WTC11 (cell line): Measurements from ENCODE around the gene ROPN1L. TPM values are rescaled to one million over a fixed set of nuclear protein-coding genes. Genes with fewer than 3 reads are reported as not detected.

Experiments
- ATAC-seq: fragments of 200-7000 bp; cut with Tn5 transposase; 2 replicates; pipeline ENCODE4 v1.10.0; 2021; ENCODE audit warnings: mild to moderate bottlenecking, moderate library complexity
- CTCF ChIA-PET: fragments of 300-600 bp; sonication (Branson Sonifier 250); formaldehyde crosslinking; loops from one replicate; lab custom pipeline; 2021; ENCODE audit warnings: antibody characterized with exemption; lab: Charles Lee
- POLR2A ChIA-PET: fragments of 350-600 bp; sonication (Branson Sonifier 250); formaldehyde crosslinking; loops from one replicate; lab custom pipeline; 2021; ENCODE audit warnings: antibody characterized with exemption; lab: Charles Lee
- DNase-seq: peaks from one replicate; pipeline ENCODE4 v3.0.0; 2021; ENCODE audit warnings: low spot score
- H3K27ac Mint-ChIP-seq: 2 replicates; pipeline ENCODE4 v1.8.0; 2021; ENCODE audit warnings: mixed read lengths
- H3K27me3 Mint-ChIP-seq: 2 replicates; pipeline ENCODE4 v1.8.0; 2021; ENCODE audit warnings: low read depth, mild to moderate bottlenecking, moderate library complexity, mixed read lengths
- H3K36me3 Mint-ChIP-seq: 2 replicates; pipeline ENCODE4 v1.8.0; 2021; ENCODE audit warnings: mixed read lengths
- H3K4me1 Mint-ChIP-seq: 2 replicates; pipeline ENCODE4 v1.8.0; 2022; ENCODE audit warnings: mixed read lengths
- H3K4me3 Mint-ChIP-seq: 2 replicates; pipeline ENCODE4 v1.8.0; 2021; ENCODE audit warnings: mild to moderate bottlenecking, moderate library complexity, mixed read lengths
- H3K9me3 Mint-ChIP-seq: 2 replicates; pipeline ENCODE4 v1.8.0; 2021; ENCODE audit warnings: mixed read lengths
- CREB1 ChIP-seq: sonication (generic); formaldehyde crosslinking; IDR thresholded peaks from 2 replicates; pipeline ENCODE4 v1.8.0; 2023; ENCODE audit warnings: mild to moderate bottlenecking, missing genetic modification reagents
- ETV6 ChIP-seq: sonication (generic); formaldehyde crosslinking; IDR thresholded peaks from 2 replicates; pipeline ENCODE4 v1.8.1; 2022; ENCODE audit warnings: mild to moderate bottlenecking, missing genetic modification reagents
- FOXP1 ChIP-seq: sonication (generic); formaldehyde crosslinking; IDR thresholded peaks from 2 replicates; pipeline ENCODE4 v1.8.0; 2022; ENCODE audit warnings: missing genetic modification reagents, mild to moderate bottlenecking, moderate library complexity, borderline replicate concordance
- GABPB1 ChIP-seq: sonication (generic); formaldehyde crosslinking; IDR thresholded peaks from 2 replicates; pipeline ENCODE4 v1.8.1; 2023; ENCODE audit warnings: mild to moderate bottlenecking, missing genetic modification reagents
- JAZF1 ChIP-seq: fragments of 250-450 bp; sonication (Bioruptor Pico); IDR thresholded peaks from 2 replicates; pipeline ENCODE4 v1.9.0; 2021; ENCODE audit warnings: moderate library complexity, mild to moderate bottlenecking, inconsistent platforms
- KAT7 ChIP-seq: sonication (generic); formaldehyde crosslinking; IDR thresholded peaks from 2 replicates; pipeline ENCODE4 v1.8.1; 2023; ENCODE audit warnings: missing genetic modification reagents, mild to moderate bottlenecking, borderline replicate concordance
- MXD4 ChIP-seq: fragments of 250-450 bp; sonication (Bioruptor Pico); IDR thresholded peaks from 2 replicates; pipeline ENCODE4 v1.8.0; 2021; ENCODE audit warnings: mild to moderate bottlenecking, moderate library complexity, borderline replicate concordance
- NR3C1 ChIP-seq: sonication (generic); formaldehyde crosslinking; conservative IDR thresholded peaks from 2 replicates; pipeline ENCODE4 v1.8.1; 2023; ENCODE audit warnings: low read depth, mild to moderate bottlenecking, missing genetic modification reagents
- OVOL2 ChIP-seq: fragments of 250-450 bp; sonication (Bioruptor Pico); IDR thresholded peaks from 2 replicates; pipeline ENCODE4 v1.9.0; 2021; ENCODE audit warnings: mild to moderate bottlenecking, borderline replicate concordance
- TEAD4 ChIP-seq: sonication (generic); formaldehyde crosslinking; IDR thresholded peaks from 2 replicates; pipeline ENCODE4 v1.8.0; 2022; ENCODE audit warnings: mild to moderate bottlenecking, missing genetic modification reagents
- ZBTB21 ChIP-seq: sonication (generic); formaldehyde crosslinking; IDR thresholded peaks from 2 replicates; pipeline ENCODE4 v1.8.1; 2023; ENCODE audit warnings: mild to moderate bottlenecking, missing genetic modification reagents, borderline replicate concordance
- ZNF232 ChIP-seq: sonication (generic); formaldehyde crosslinking; IDR thresholded peaks from 2 replicates; pipeline ENCODE4 v1.8.0; 2022; ENCODE audit warnings: mild to moderate bottlenecking, missing genetic modification reagents
- ZNF263 ChIP-seq: sonication (generic); formaldehyde crosslinking; IDR thresholded peaks from 2 replicates; pipeline ENCODE4 v1.8.1; 2022; ENCODE audit warnings: low read depth, mild to moderate bottlenecking, moderate library complexity, missing genetic modification reagents
- total RNA-seq: library from RNA; stranded (reverse); gene quantifications from 3 replicates; pipeline ENCODE4 v1.2.3, GENCODE V29; 2021
- TF ChIP-seq, protein P1 (sequence below): sonication (generic); formaldehyde crosslinking; IDR thresholded peaks from 2 replicates; pipeline ENCODE4 v1.8.1; 2022; ENCODE audit warnings: mild to moderate bottlenecking, missing genetic modification reagents, moderate library complexity, borderline replicate concordance
- TF ChIP-seq, protein P2 (sequence below): sonication (generic); formaldehyde crosslinking; IDR thresholded peaks from 2 replicates; pipeline ENCODE4 v1.8.1; 2023; ENCODE audit warnings: mild to moderate bottlenecking, moderate library complexity, missing genetic modification reagents
- TF ChIP-seq, protein P3 (sequence below): sonication (generic); formaldehyde crosslinking; IDR thresholded peaks from 2 replicates; pipeline ENCODE4 v1.8.0; 2022; ENCODE audit warnings: mild to moderate bottlenecking, missing genetic modification reagents
- TF ChIP-seq, protein P4 (sequence below): fragments of 250-450 bp; sonication (Bioruptor Pico); IDR thresholded peaks from 2 replicates; pipeline ENCODE4 v1.9.0; 2021; ENCODE audit warnings: moderate library complexity, mild to moderate bottlenecking, inconsistent platforms, borderline replicate concordance
- TF ChIP-seq, protein P5 (sequence below): fragments of 250-450 bp; sonication (Bioruptor Pico); IDR thresholded peaks from 2 replicates; pipeline ENCODE4 v1.9.0; 2021; ENCODE audit warnings: mild to moderate bottlenecking
- TF ChIP-seq, protein P6 (sequence below): sonication (generic); formaldehyde crosslinking; IDR thresholded peaks from 2 replicates; pipeline ENCODE4 v1.8.0; 2023; ENCODE audit warnings: missing genetic modification reagents, mild to moderate bottlenecking, borderline replicate concordance

ROPN1L gene
- total RNA-seq, 1 experiment from 2014 or later, result not detected

DNA sequence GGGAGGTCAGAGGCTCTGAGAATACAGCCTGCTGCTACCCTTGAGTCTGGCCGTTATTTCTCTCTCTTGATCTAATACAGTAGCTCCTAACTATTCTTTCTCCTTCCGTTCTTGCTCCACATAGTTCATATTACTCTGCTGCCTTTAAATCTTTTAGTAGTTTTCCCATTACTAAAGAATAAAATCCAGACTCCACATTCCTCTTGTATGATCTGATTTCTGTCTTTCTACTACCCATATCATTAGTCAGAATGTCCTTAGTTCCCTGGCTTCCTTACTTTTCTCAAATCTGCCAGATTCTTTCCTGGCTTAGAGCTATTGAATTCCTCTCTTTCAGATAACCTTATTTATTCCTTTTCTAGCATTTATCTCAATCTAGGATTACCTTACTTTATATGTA, 48.2 kb upstream of the ROPN1L start:
- ChIA-PET CTCF (interaction anchor here (1.3 kb wide), 1 partner anchor 110 kb away, joined by 8 read pairs; no protein-coding TSS in a partner anchor), POLR2A (no interaction called here)
- DNase-seq (no peak), ATAC-seq (no peak)
- Mint-ChIP-seq H3K36me3 (peaks cover 55% of the 10 kb centered on the region), H3K4me1 (no peaks in the 10 kb centered on the region; the same call in 1 of the 2 replicates), H3K27me3 (no peaks in the 10 kb centered on the region), H3K4me3 (no peak overlapping the region), H3K27ac (no peak overlapping the region), H3K9me3 (no peaks in the 10 kb centered on the region)
- TF ChIP-seq, protein P1, sequence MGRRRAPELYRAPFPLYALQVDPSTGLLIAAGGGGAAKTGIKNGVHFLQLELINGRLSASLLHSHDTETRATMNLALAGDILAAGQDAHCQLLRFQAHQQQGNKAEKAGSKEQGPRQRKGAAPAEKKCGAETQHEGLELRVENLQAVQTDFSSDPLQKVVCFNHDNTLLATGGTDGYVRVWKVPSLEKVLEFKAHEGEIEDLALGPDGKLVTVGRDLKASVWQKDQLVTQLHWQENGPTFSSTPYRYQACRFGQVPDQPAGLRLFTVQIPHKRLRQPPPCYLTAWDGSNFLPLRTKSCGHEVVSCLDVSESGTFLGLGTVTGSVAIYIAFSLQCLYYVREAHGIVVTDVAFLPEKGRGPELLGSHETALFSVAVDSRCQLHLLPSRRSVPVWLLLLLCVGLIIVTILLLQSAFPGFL, result no peak
- TF ChIP-seq KAT7, result no peak
- TF ChIP-seq, protein P2, sequence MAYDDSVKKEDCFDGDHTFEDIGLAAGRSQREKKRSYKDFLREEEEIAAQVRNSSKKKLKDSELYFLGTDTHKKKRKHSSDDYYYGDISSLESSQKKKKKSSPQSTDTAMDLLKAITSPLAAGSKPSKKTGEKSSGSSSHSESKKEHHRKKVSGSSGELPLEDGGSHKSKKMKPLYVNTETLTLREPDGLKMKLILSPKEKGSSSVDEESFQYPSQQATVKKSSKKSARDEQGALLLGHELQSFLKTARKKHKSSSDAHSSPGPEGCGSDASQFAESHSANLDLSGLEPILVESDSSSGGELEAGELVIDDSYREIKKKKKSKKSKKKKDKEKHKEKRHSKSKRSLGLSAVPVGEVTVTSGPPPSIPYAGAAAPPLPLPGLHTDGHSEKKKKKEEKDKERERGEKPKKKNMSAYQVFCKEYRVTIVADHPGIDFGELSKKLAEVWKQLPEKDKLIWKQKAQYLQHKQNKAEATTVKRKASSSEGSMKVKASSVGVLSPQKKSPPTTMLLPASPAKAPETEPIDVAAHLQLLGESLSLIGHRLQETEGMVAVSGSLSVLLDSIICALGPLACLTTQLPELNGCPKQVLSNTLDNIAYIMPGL (CRISPR knock-in tag), result no peak

DNA sequence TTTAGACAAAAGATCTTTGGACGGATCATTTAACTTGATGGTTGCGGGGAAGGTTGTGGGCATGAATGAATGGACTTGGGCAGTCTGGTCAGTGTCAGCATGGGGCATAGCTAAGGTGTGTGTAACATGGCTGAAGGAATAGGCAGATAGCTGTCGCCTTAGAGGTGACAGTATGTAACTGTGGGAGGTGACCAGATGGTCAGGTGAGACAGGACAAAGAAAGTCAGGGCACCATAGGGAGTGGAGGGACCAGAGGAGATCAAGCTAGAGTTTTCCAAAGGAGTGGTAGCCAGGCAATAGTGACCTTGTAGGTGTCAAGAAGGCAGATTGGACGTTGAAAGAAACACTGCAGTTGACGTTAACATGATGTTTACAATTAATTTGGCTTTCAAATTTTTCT, 45.1 kb upstream of the ROPN1L start:
- DNase-seq (no peak), ATAC-seq (no peak)
- no peak for TF ChIP-seq KAT7
- no peak for TF ChIP-seq NR3C1
- TF ChIP-seq FOXP1 (CRISPR knock-in tag), result no peak
- TF ChIP-seq GABPB1 (CRISPR knock-in tag), result no peak
- TF ChIP-seq ZBTB21 (CRISPR knock-in tag), result no peak
- TF ChIP-seq ZNF263 (CRISPR knock-in tag), result no peak
- TF ChIP-seq MXD4, result no peak
- no peak for TF ChIP-seq JAZF1 (CRISPR knock-in tag)
- TF ChIP-seq ETV6 (CRISPR knock-in tag), result no peak
- TF ChIP-seq, protein P3, sequence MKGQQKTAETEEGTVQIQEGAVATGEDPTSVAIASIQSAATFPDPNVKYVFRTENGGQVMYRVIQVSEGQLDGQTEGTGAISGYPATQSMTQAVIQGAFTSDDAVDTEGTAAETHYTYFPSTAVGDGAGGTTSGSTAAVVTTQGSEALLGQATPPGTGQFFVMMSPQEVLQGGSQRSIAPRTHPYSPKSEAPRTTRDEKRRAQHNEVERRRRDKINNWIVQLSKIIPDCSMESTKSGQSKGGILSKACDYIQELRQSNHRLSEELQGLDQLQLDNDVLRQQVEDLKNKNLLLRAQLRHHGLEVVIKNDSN (CRISPR knock-in tag), result no peak
- TF ChIP-seq, protein P4, sequence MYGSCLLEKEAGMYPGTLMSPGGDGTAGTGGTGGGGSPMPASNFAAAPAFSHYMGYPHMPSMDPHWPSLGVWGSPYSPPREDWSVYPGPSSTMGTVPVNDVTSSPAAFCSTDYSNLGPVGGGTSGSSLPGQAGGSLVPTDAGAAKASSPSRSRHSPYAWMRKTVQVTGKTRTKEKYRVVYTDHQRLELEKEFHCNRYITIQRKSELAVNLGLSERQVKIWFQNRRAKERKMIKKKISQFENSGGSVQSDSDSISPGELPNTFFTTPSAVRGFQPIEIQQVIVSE (CRISPR knock-in tag), result no peak
- TF ChIP-seq, all 79 proteins: peak for 0
- H3K9me3 Mint-ChIP-seq, result no peaks in the 10 kb centered on the region
- H3K27me3 Mint-ChIP-seq, result no peaks in the 10 kb centered on the region
- ChIA-PET POLR2A (no interaction called here), CTCF (interaction anchor here (0.7 to 2.0 kb wide), 3 partner anchors 113 to 231 kb away, joined by 3 to 8 read pairs (median 4); no protein-coding TSS in a partner anchor)
- H3K27ac Mint-ChIP-seq, result no peak overlapping the region
- H3K4me3 Mint-ChIP-seq, result no peak overlapping the region
- H3K4me1 Mint-ChIP-seq, result no peaks in the 10 kb centered on the region; the same call in 1 of the 2 replicates
- H3K36me3 Mint-ChIP-seq, result peaks cover 36% of the 10 kb centered on the region

DNA sequence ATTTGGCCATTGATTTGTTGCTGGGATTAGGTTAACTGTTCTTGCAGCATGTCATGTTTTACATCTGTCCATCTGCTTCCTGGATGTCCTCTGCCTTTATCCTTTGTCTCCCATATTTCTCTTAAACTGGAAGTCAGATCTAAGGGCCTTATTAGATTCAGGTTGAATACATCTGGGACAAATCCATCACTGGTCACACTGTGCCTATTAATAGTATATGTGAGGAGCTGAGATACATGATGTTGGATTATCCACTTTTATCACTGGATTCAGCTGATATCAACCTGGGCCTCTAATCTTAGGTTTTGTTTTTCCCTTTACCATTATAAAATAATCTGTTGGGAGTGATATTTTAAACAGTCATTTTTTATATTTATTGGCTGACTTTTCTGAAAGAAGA, 41.8 kb upstream of the ROPN1L start:
- ATAC-seq (no peak), DNase-seq (no peak)
- Mint-ChIP-seq H3K27me3 (no peaks in the 10 kb centered on the region), H3K4me3 (no peak overlapping the region), H3K4me1 (no peaks in the 10 kb centered on the region; the same call in 1 of the 2 replicates), H3K36me3 (peaks cover 37% of the 10 kb centered on the region), H3K27ac (no peak overlapping the region), H3K9me3 (no peaks in the 10 kb centered on the region)
- ChIA-PET POLR2A (no interaction called here), CTCF (no interaction called here)
- TF ChIP-seq OVOL2 (CRISPR knock-in tag) (no peak), CREB1 (CRISPR knock-in tag) (no peak), NR3C1 (no peak), ZNF232 (CRISPR knock-in tag) (no peak), TEAD4 (CRISPR knock-in tag) (no peak)
- TF ChIP-seq, protein P5, sequence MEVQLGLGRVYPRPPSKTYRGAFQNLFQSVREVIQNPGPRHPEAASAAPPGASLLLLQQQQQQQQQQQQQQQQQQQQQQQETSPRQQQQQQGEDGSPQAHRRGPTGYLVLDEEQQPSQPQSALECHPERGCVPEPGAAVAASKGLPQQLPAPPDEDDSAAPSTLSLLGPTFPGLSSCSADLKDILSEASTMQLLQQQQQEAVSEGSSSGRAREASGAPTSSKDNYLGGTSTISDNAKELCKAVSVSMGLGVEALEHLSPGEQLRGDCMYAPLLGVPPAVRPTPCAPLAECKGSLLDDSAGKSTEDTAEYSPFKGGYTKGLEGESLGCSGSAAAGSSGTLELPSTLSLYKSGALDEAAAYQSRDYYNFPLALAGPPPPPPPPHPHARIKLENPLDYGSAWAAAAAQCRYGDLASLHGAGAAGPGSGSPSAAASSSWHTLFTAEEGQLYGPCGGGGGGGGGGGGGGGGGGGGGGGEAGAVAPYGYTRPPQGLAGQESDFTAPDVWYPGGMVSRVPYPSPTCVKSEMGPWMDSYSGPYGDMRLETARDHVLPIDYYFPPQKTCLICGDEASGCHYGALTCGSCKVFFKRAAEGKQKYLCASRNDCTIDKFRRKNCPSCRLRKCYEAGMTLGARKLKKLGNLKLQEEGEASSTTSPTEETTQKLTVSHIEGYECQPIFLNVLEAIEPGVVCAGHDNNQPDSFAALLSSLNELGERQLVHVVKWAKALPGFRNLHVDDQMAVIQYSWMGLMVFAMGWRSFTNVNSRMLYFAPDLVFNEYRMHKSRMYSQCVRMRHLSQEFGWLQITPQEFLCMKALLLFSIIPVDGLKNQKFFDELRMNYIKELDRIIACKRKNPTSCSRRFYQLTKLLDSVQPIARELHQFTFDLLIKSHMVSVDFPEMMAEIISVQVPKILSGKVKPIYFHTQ, result no peak
- TF ChIP-seq, protein P6, sequence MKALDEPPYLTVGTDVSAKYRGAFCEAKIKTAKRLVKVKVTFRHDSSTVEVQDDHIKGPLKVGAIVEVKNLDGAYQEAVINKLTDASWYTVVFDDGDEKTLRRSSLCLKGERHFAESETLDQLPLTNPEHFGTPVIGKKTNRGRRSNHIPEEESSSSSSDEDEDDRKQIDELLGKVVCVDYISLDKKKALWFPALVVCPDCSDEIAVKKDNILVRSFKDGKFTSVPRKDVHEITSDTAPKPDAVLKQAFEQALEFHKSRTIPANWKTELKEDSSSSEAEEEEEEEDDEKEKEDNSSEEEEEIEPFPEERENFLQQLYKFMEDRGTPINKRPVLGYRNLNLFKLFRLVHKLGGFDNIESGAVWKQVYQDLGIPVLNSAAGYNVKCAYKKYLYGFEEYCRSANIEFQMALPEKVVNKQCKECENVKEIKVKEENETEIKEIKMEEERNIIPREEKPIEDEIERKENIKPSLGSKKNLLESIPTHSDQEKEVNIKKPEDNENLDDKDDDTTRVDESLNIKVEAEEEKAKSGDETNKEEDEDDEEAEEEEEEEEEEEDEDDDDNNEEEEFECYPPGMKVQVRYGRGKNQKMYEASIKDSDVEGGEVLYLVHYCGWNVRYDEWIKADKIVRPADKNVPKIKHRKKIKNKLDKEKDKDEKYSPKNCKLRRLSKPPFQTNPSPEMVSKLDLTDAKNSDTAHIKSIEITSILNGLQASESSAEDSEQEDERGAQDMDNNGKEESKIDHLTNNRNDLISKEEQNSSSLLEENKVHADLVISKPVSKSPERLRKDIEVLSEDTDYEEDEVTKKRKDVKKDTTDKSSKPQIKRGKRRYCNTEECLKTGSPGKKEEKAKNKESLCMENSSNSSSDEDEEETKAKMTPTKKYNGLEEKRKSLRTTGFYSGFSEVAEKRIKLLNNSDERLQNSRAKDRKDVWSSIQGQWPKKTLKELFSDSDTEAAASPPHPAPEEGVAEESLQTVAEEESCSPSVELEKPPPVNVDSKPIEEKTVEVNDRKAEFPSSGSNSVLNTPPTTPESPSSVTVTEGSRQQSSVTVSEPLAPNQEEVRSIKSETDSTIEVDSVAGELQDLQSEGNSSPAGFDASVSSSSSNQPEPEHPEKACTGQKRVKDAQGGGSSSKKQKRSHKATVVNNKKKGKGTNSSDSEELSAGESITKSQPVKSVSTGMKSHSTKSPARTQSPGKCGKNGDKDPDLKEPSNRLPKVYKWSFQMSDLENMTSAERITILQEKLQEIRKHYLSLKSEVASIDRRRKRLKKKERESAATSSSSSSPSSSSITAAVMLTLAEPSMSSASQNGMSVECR, result no peak
